HG02885 (cell line): ENCODE measurements around the gene SSNA1.

Experiments used
- ATAC-seq: cut with Tn5 transposase; IDR thresholded peaks from one replicate; pipeline ENCODE4 v1.9.1; 2021; ENCODE audit warnings: mild to moderate bottlenecking; ENCODE audit not compliant: unreplicated experiment, poor library complexity

Gene SSNA1

DNA sequence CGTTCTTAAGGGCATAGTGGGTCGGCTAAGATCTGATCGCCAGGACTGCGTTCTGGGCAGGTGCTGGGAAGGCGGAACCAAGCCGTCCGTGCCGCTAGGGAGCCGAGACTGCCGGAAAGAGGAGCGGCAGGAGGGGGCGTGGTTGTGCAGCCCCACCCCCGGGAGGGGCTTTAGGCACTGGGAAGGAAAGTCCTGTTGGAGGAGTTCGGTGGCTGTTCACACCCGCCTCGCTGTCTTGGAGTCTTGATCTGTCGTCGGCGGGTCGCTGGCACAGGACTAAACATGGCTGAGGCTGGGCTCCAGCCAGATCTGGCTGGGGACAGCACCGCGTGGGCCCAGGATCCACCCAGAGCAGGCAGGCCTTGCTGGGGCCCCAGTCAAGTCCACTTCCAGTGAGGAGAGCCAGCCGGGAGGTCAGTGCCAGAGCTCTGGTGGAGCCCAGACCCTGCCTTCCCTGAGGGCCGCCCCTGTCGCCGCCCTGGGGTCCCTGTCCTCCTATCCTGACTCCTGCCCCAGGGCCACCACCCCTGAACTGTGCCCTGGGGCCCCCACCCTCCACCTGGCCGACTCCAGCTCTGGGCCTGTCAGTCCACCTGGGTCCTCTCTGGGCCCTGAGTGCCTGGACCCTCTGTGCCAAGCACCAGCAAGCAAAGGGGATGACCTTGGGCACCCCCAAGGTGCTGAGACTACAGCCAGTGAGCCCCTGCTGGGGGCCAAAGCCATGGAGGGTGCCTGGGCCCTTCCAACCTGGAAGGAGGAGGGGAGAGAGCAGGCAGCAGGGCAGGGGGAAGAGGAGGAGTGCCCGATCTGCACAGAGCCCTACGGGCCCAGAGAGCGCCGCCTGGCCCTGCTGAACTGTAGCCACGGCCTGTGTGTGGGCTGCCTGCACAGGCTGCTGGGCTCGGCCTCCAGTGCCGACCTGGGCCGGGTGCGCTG is 29.1 kb downstream of the SSNA1 start:
- no peak for ATAC-seq

DNA sequence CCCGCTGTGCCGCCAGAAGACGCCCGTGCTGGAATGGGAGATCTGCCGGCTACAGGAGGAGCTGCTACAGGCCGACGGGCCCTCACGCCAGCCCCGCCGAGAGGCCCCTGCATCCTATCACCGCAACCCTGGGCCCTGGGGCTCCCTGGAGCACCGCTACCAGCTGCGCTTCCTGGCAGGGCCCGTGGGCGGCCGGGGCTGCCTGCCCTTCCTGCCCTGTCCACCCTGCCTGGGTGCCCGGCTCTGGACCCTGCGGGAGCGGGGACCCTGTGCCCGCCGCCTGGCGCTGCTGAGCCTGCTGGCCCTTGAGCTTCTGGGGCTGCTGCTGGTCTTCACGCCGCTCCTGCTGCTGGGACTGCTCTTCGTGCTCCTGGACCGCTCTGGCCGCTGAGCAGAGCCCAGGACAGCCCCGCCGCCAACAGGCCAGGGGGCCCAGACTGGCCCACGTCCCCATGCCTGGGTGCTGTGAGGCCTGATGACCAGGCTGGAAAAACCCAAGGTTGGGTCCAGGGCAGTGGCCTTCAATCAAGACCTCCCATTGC is 29.8 kb downstream of the SSNA1 start:
- no peak for ATAC-seq

DNA sequence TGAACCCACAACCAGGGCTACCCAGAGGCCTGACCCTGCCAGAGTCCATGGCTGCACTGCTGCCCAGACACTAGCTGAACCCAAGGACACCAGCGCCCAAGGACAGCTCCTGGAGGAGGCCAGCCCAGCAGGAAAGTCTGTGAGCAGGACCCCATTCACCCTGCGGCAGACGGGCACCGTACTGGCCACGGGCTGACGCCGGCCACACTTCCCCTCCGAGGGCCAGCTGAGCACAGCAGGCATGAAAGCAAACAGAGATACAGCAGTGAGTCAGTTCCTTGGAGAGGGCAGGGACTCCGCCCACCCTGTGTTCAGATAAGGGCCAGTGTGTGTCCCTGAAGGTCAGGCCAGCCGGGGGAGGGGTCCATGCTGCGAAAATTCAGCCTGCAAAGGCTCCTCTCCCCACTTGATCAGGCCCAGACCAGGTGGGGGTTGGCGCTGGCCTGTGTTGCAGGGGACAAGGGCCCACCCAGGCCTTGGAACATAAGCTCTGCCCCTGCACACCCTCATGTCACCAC is 30.3 kb downstream of the SSNA1 start:
- ATAC-seq = no peak

DNA sequence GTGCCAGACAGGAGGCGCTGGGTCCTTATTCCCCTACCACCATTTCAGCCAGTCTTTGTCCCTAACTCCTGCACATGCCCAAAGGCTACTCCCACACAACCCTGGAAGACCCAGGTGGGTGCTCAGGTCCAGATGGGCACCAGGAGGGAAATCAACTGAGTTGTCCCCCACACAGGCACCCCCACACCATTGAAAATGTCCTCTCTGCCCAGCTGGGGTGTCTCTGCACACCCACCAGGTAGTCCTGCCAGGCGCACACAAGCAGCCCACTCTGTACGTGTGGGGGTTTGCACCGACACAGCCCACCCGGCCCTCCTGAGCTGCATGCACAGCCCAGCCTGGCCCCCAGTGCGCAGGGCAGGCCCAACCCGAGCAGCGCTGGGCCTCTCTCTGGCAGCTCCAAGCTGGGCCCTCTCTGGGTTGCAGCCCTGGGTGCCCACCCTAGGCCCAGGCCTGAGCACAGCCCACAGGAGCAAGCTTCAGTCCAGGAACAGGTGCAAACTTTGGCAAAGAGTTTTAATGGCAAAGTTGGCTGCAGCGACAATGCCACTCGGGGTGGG is 31.4 kb downstream of the SSNA1 start:
- no peak for ATAC-seq

DNA sequence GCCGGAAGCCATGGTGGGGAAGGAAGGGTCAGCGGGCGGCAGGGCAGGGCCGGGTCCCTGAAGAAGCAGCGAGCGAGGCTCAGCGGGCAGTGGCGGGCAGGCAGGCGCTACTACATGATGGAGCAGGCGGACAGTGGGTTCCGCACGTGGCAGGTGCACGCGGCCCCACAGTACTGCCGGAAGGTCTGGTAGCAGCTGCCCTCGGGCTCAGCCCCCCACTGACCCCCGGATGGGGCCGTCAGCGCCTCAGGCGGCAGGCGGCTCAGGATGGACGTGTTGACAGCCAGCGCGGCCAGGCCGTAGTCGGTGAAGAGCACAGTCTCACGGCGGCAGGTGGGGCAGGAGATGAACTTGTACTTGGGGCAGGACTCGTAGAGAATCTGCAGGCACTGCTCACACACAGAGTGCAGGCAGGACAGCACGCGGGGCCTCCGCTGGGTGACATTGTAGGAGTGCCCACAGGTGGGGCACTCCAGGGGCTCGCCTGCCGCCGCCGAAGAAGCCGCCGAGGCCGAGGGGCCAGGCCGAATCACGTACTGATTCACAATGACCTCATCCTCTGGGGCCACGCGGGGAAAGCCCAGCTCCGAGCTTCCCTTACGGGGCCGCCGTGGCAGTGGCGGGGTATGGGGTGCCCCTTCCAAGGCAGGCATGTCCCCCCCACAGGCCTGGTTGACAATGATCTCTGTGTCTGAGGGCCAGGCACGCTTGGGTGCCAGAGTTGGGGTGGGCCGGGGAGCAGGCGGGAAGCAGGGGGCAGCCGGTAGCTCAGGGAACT is 32.0 kb downstream of the SSNA1 start:
- no peak for ATAC-seq

DNA sequence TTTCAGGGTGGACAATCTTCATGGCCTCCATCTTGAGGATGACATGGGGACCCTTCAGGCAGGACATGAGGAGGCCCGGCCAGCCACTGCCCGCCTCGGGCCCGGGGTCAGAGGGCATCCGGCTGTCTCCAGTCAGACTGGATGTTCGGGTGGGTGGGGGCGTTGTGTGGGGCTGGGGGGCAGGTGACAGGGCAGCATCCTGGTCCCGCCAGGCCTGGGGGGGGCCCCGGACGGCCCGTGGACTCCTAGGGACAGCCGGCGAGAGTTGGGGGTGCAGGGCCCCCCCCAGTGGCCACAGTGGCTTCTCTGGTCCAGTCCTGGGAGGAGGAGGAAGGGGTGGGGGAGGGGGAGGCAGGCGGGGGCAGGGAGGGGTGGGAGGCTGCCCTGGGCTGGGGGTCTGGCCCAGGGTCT is 32.6 kb downstream of the SSNA1 start:
- no peak for ATAC-seq

DNA sequence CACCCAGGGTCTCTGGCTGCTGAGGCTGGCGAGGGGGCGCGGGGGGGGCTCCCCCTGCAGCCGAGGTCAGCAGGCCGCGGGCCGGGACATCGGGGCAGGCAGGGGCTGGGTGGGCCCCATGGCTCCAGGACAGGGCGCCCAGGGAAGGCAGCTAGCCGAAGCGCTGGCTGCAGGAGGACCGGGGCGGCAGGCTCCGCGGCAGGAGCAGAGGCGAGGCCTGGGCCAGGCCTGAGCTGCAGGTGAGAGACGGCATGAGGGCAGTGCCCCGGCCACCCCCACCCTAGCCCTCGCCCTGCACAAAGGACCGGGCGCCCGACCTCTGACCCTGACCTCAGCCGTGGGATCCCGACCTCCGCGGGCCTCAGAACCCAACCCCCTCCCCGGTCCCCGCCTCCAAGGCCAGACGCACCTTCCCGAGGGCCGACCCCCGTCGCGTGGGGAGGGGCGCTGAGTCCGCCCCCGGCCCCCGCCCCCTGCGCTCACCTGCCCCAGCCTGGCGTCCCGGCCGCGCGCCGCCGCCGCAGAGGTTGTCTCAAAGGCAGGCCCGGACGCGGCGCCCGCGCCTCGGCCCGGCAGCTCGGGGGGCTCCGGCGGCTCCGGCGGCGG is 33.1 kb downstream of the SSNA1 start:
- no peak for ATAC-seq

DNA sequence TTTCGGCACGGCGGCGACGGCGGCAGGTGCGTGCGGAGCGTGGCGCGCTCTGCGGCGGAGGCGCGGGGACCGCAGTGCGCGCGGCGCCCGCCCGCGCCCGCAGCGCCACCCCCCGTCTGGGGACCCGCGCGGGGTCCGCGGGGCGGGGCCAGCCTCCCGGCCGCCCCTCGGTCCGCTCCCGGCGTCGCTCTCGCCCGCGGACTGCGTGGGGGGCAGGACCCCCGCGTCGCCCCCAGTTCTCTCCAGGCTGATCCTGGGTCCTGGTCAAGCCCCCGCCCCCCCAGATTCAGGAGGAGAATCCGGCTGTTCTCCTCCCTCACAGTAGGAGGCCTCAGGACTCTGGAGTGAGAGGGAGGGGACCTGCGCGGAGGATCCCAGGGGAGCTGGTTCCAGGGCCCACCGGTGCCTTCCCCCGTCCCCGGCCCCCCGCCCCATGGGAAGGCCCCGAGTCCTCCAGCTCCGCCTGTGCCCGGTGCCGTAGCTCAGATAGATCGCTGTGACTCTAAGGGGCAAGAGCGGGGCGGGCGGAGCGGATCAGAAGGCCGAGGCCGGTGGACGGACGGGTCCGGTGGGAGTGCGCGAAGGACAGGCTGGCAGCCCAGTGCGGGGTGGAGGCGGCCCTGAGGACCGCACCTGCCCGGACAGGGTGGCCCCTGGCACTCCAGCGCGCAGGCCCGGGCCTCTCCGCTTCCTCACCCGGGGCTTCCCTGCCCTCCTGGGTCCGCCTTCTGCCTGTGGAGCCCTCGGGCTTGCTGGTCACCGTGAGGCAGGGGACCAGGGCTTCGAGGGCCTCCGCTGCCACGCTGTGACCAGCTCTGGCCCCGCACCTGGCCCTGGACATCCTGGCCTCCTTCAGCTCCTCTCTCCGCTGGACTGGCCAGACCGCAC is 34.0 kb downstream of the SSNA1 start, which contains the start of gene RNF208:
RNF208 (minus strand) TSS at position 51 of the 888 bp plus-strand sequence. CDS start 1,028 bp downstream, outside the sequence.
- no peak for ATAC-seq

DNA sequence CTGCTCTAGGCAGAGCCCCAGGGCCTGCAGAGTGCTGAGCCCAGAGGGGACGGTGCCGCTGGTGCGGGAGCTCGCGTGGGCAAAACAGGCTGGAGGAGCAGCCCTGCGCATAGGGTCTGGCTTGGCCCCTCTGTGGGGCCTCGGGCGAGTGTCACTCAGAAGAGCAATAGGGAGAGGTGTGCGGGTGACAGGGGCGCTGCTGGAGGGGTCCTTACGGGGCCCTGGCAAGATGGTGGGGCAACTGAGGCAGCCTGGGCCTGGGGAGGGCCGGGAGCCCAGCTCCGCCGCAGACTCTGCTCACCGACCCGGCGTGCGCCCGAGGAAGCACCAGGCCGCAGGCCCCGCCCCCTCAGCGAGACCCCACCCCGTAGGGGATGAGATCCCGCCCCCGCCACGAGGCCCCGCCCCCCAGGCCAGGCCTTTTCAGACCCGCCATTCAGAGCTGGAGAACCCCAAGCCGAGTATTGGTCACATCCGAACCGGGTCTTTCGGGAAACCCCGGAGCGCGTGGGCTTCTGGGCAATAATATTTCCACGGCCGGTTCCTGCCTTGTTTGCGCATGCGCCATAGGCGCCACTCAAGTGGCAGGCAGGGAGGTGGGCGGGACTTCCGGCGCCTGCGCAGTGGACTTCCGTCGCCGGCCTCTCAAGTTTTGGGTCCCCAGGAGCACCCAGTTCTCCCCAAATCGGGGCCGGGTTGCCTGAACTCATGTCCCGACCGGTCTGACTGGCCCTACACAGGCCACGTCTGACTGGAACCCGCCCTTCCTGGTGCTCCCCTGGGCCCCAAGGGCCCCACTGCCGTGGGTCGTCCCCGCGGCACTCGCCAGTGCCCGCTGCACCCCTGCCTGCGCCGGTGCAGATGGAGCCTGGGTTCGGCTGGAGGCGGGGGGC is 34.8 kb downstream of the SSNA1 start:
- peak; percentile 80 for ATAC-seq

DNA sequence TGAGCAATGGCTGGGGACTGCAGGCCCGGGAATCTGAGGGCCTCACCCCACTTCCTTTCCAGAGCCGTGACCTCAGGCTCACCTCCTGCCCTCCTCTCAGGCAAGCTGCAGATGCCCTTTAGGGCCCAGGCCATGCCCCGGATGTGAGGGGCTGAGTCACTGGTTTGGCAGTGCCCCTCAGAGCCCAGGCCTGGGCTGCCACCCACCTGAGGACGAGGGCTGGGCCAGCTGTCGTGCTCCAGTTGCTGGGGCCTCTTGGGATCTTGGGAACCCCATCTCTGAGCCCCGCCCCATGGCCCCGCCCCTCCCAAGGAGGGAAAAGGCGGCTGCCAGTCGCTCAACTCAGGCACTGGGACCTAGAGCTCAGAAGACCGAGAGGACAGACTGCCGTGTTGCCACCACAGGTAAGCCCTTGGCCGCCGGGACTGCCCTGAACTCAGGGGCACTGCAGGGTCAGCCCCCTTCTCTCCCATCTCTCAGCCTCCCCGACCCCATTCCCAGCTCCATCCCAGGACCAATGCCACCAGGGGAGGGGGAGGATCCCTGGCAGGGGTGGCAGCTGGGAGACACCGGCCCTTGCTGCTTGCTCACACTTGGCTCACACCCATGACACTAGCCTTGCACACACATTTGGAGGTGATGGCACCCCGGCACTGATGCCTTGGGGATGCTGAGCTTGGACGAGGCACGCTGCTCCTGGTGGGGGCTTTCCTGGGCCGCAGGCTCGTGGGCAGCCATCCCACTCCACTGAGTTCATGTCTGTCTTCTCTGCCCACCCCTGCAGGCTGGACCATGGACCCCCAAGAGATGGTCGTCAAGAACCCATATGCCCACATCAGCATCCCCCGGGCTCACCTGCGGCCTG is 36.6 kb downstream of the SSNA1 start, which contains the start of gene CYSRT1:
CYSRT1 (plus strand) TSS at position 345 of the 865 bp plus-strand sequence; CDS start at position 793, 448 bp downstream.
- no peak for ATAC-seq

DNA sequence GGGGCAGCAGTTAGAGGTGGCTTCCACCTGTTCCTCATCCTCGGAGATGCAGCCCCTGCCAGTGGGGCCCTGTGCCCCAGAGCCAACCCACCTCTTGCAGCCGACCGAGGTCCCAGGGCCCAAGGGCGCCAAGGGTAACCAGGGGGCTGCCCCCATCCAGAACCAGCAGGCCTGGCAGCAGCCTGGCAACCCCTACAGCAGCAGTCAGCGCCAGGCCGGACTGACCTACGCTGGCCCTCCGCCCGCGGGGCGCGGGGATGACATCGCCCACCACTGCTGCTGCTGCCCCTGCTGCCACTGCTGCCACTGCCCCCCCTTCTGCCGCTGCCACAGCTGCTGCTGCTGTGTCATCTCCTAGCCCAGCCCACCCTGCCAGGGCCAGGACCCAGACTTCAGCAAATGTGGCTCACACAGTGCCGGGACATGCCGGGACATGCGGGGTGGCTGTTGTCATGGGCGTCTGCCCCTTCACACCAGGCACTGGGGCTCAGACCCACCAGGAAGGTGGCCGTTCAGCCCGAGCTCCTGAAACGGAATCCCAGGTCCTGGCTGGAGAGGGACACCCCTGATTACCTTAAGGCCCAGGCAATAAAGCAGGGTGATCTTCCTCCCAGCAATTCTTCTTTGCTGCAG is 37.3 kb downstream of the SSNA1 start:
- ATAC-seq = no peak

DNA sequence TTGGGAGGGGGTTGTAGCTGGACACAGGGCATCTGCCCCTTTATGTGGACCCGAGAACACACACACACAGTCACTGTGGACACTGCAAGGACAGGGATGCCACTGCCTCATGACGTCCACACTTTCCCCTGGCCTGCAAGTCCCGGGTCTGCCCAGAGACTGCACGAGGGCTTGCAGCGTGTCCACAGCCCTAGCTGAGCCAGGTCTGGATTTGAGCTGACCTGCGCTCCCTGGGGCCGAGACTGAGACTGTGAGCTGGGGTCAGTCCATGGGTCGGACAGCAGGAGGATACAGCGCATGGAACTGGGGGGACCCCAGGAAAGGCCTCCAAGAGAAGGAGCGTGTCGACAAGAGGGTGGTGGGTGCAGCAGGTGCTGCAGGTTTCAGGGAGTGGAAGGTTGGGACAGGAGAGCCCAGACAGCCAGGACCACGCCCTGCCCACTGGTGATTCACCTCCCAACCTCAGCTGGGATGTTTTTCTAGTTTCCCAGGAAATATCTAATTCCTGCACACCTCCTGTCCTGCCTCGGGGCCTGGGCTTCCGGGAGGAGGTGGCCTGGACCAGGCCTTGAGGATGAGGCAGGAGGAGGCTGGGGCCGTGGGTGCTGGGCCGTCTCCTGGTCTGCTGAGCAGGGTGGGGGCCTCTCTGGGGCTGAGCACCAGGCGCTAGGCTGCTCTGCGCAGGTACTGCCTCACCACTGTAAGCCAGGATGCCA is 38.0 kb downstream of the SSNA1 start:
- ATAC-seq = no peak

DNA sequence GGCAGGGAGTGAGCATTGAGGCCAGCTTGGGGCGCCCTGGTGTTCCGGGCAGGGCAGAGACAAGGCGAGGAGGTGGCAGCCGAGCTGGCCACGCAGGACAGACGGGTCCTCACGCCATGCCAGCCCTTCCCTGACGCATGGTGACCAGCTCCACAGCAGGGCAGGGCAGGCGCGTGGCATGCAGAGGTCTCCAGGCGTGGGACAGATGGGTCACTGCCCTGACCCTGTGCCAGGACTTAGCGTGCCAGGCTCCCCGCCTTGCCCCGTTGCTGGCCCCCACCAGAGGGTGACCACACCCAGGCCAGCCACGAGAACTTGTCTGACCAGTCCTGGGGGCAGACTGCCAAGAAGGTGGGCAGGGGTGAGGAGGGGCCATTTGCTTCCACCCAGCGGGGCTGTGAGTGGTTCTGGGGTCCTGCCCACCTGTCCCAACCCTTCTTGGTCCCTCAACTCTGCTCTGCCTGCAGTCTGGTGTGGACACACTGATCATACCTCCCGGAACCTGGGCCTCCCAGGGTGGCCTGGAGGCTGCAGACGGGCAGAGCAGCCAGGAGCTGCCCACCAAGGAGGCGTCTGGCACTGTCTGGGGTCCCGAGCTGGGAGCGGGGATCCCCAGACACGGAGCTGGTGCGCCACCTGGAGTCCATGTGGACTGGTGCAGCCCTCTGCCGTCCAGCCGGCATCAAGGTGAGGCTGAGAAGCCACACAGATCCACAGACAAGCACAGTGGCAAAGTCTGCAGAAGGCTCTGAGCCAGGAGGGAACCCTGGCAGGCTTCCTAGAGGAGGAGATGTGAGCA is 38.8 kb downstream of the SSNA1 start, which contains the start of gene RNF224:
RNF224 (plus strand) TSS at position 449 of the 799 bp plus-strand sequence. CDS start 834 bp downstream, outside the sequence.
- ATAC-seq = no peak

DNA sequence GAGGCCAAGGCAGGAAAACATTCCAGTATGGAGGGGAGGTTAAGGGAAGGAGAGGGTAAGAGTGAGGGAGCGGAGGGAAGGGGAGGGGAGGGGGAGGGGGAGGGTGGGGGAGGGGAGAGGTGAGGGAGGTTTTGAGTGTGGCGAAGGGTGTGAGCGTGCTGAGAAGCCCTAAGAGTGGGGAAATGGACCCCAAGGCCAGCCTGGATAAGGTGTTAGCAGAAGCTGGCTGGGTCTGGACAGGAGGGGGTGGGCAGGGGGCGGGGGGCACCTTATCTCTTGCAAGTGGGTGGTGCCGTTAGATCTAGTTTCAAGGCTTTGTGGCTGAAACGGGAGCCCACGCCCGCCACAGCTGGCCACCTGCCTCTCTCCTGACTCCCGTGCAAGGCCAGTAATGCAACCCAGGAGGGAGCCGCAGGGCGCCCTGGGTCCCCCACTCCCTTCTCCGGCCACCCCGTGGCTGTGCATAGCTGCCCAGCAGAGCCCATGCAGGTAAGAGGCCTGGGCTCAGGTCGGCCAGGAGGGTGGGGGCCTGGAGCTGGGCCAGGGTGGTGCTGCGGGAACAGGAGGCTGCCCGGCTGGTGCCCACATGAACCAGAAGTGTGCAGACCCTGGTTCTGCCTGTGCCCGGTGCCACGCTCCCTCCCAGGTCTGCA is 39.5 kb downstream of the SSNA1 start:
- ATAC-seq = no peak
